HG03439 (cell line): ENCODE measurements around the gene TLE6.
"Not testable (repeated sequence)": the region's sequence is repeated elsewhere in the genome, so short reads cannot be mapped to it uniquely, and the experiment has no call there.

Experiments
- ATAC-seq: cut with Tn5 transposase; IDR thresholded peaks from one replicate; pipeline ENCODE4 v1.9.1; 2021; ENCODE audit warnings: mild to moderate bottlenecking, moderate library complexity; ENCODE audit not compliant: unreplicated experiment

TLE6 gene

GRCh38 chr19:2977001-2977745 lies at the start of gene TLE6:
Gene TLE6, plus strand, starts transcription at chr19:2977564. Its CDS starts 670 bp downstream, at chr19:2978234.
- peak; percentile 89 for ATAC-seq

- ATAC-seq: no peak
These were observed 43.9 kb upstream of the TLE6 start for GRCh38 chr19:2933490-2933910.

GRCh38 chr19:2935863-2936262 lies 41.5 kb upstream of the TLE6 start:
- ATAC-seq: not testable (repeated sequence)

GRCh38 chr19:2942928-2943640 lies 34.3 kb upstream of the TLE6 start:
- ATAC-seq: no peak

- ATAC-seq: peak; percentile 16
These were observed 33.0 kb upstream of the TLE6 start for GRCh38 chr19:2944403-2944774.

- ATAC-seq: peak; percentile 94
These were observed 32.4 kb upstream of the TLE6 start, which contains the start of gene ZNF77 for GRCh38 chr19:2944775-2945574. Gene ZNF77, minus strand, starts transcription at chr19:2944971. Its CDS starts 131 bp downstream, at chr19:2944840.

- no peak for ATAC-seq
These were observed 31.7 kb upstream of the TLE6 start for GRCh38 chr19:2945575-2946184.

GRCh38 chr19:2949939-2950285 lies 27.5 kb upstream of the TLE6 start:
- ATAC-seq: no peak

GRCh38 chr19:2950286-2951124 lies 26.9 kb upstream of the TLE6 start:
- ATAC-seq: peak; percentile 92

- ATAC-seq: no peak
These were observed 24.3 kb upstream of the TLE6 start for GRCh38 chr19:2952953-2953481.

GRCh38 chr19:2957160-2957559 lies 20.2 kb upstream of the TLE6 start:
- ATAC-seq: no peak

- ATAC-seq: no peak
These were observed 17.2 kb upstream of the TLE6 start for GRCh38 chr19:2960120-2960519.

- ATAC-seq: no peak
These were observed 15.2 kb upstream of the TLE6 start for GRCh38 chr19:2962018-2962670.

- no peak for ATAC-seq
These were observed 14.2 kb upstream of the TLE6 start for GRCh38 chr19:2963122-2963521.

GRCh38 chr19:2963631-2964030 lies 13.7 kb upstream of the TLE6 start:
- not testable (repeated sequence) for ATAC-seq

GRCh38 chr19:2964874-2965273 lies 12.5 kb upstream of the TLE6 start:
- no peak for ATAC-seq

- ATAC-seq: no peak
These were observed 9.4 kb upstream of the TLE6 start for GRCh38 chr19:2967972-2968371.

GRCh38 chr19:2969104-2969504 lies 8.3 kb upstream of the TLE6 start:
- ATAC-seq: no peak

- no peak for ATAC-seq
These were observed 7.0 kb upstream of the TLE6 start for GRCh38 chr19:2970201-2970835.
